Spleen (tissue), 7 donors: ENCODE data around the gene ANKRD29.

Experiments
- CTCF ChIP-seq, 11 experiments: fragments of 200-600 bp in 7 of 11; fragments of 450-650 bp in 4 of 11; sonication (generic) in 4 of 11; IDR thresholded peaks in 8 of 11; conservative IDR thresholded peaks in 3 of 11; 1 replicate in 7 of 11; 2 replicates in 4 of 11; pipeline versions ENCODE4 v1.4.0 to v1.8.0; 2016 to 2021; ENCODE audit warnings: antibody characterized with exemption in 11 of 11, inconsistent platforms in 4 of 11, mild to moderate bottlenecking in 1 of 11
- POLR2A ChIP-seq, 3 donors: fragments of 450-650 bp; IDR thresholded peaks; one replicate each; pipeline ENCODE4 v1.5.1; 2017; ENCODE audit warnings: antibody characterized with exemption in 3 of 3, mild to moderate bottlenecking in 1 of 3
- donor health status: DM: no; HTN: no; CAD: no; lungs with moderate emphysema.
- donor health status: DM: no; HTN: no; CAD: no.
- donor health status: DM: no; HTN: no; CAD: no.

GRCh38 chr18:23712445-23712844, 49.7 kb upstream of the ANKRD29 start:
- TF ChIP-seq CTCF (IDR thresholded peaks at IDR 0.05 in 8 of 11, conservative IDR thresholded peaks at IDR 0.05 in 3 of 11) (no peak), POLR2A (IDR thresholded peaks at IDR 0.05) (no peak)
